Inflammatory macrophage (primary cell): ENCODE results near the gene PLEKHF1.
A peak's percentile ranks its signal among the peaks of the same experiment; 100 is the strongest.

Experiments
- DNase-seq, 2 donors: peaks; one replicate each; pipeline ENCODE4 v3.0.0-alpha.2; 2020 to 2022

Gene PLEKHF1

GRCh38 chr19:29635963-29636362, 29.3 kb upstream of the PLEKHF1 start:
- no peak for DNase-seq

GRCh38 chr19:29636553-29637360, 28.5 kb upstream of the PLEKHF1 start:
- no peak for DNase-seq

GRCh38 chr19:29639086-29639485, 26.2 kb upstream of the PLEKHF1 start:
- DNase-seq: no peak

- no peak for DNase-seq
Measured at GRCh38 chr19:29640231-29640630, 25.0 kb upstream of the PLEKHF1 start.

GRCh38 chr19:29641597-29641996, 23.7 kb upstream of the PLEKHF1 start:
- no peak for DNase-seq

- DNase-seq: no peak
Measured at GRCh38 chr19:29643361-29643935, 21.8 kb upstream of the PLEKHF1 start.

- peak; percentile 4 to 18 for DNase-seq
Measured at GRCh38 chr19:29644210-29644609, 21.1 kb upstream of the PLEKHF1 start.

GRCh38 chr19:29645491-29645867, 19.8 kb upstream of the PLEKHF1 start:
- no peak for DNase-seq

GRCh38 chr19:29645911-29646310, 19.4 kb upstream of the PLEKHF1 start:
- peak; percentile 11 to 57 for DNase-seq

- no peak for DNase-seq
Measured at GRCh38 chr19:29650772-29651387, 14.4 kb upstream of the PLEKHF1 start.

GRCh38 chr19:29651622-29652394, 13.5 kb upstream of the PLEKHF1 start:
- no peak for DNase-seq

- no peak for DNase-seq
Measured at GRCh38 chr19:29653398-29653797, 11.9 kb upstream of the PLEKHF1 start.

- DNase-seq: no peak
Measured at GRCh38 chr19:29655648-29656335, 9.5 kb upstream of the PLEKHF1 start.

- no peak for DNase-seq
Measured at GRCh38 chr19:29658221-29658991, 6.9 kb upstream of the PLEKHF1 start.

GRCh38 chr19:29660835-29661234, 4.4 kb upstream of the PLEKHF1 start:
- DNase-seq: no peak

GRCh38 chr19:29662278-29662603, 3.0 kb upstream of the PLEKHF1 start:
- no peak for DNase-seq

GRCh38 chr19:29662604-29663404, 2.5 kb upstream of the PLEKHF1 start:
- DNase-seq: peak; percentile 26 to 58

- no peak for DNase-seq
Measured at GRCh38 chr19:29663861-29664752, 1.2 kb upstream of the PLEKHF1 start.

GRCh38 chr19:29664753-29665214, 477 bp upstream of the PLEKHF1 start:
- DNase-seq: no peak
